ENCODE data around the gene LAMP5. TPM values are rescaled to one million over a fixed set of nuclear protein-coding genes. Genes with fewer than 3 reads are reported as not detected.

LAMP5 gene
- total RNA-seq, 1 experiment from 2014 or later = not detected

- BruUV-seq (replicated peaks) = no TSS peak
- no peaks in the 10 kb centered on the region for H3K36me3 ChIP-seq (ENCODE audit: low read depth, low read length)
- CTCF ChIA-PET = no interaction called here
Measured at GRCh38 chr20:9487231-9487630, 27.2 kb upstream of the LAMP5 start.

DNA sequence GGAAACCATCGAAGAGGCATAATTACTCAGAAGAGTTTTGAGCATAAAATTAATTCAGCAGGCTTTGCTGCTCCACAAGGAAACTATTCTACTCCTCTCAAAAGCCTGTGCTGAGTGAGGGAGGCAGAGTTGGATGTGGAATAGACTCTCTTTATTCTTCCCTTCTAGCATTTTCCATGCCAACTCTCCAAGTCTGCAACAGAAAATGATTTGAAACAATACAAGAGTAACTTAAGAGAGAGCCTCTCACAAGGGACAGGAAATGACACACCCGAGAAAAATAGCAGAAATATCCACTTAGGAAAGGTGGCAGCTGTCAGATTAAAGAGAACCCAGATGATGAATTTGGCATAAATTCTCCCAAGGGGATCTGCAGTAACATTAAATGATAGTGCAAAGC, 26.3 kb upstream of the LAMP5 start:
- CTCF ChIA-PET = no interaction called here
- Histone ChIP-seq H2AFZ (ENCODE audit: low read length) (no peak overlapping the region), H3K79me2 (ENCODE audit: low read length) (no peaks in the 10 kb centered on the region), H3K9ac (ENCODE audit: low read length) (no peak overlapping the region), H4K20me1 (ENCODE audit: low read length) (no peaks in the 10 kb centered on the region), H3K9me3 (ENCODE audit: low read length) (no peaks in the 10 kb centered on the region), H3K27ac (ENCODE audit: low read length) (no peak overlapping the region), H3K4me3 (ENCODE audit: low read length) (no peak overlapping the region), H3K9me2 (replicated peaks; ENCODE audit: low read length) (no peaks in the 10 kb centered on the region), H3K4me2 (ENCODE audit: low read length) (no peak overlapping the region), H3K4me1 (ENCODE audit: insufficient read depth, low read length) (peaks cover 37% of the 10 kb centered on the region), H3K27me3 (ENCODE audit: low read length) (no peaks in the 10 kb centered on the region), H3F3A (ENCODE audit: low read length, unreplicated experiment) (no peaks in the 10 kb centered on the region), H3K36me3 (ENCODE audit: low read depth, low read length) (no peaks in the 10 kb centered on the region)
- TF ChIP-seq EZH2 (IDR thresholded peaks at IDR 0.05; ENCODE audit: low read length, unreplicated experiment) (no peak), EZH2phosphoT487 (IDR thresholded peaks at IDR 0.05; ENCODE audit: borderline replicate concordance, low read length) (no peak)
- intact Hi-C loops (cut with micrococcal nuclease) = no loop called here
- POLR2A ChIA-PET (ENCODE audit: unreplicated experiment) = no interaction called here
- DNase-seq (peak; percentile 19), ATAC-seq (0 out of 2 replicates have a peak, but pooled peaks have one; percentile 7)
- BruUV-seq (replicated peaks) = no TSS peak

More at GRCh38 chr20:9487231-9487630, 27.2 kb upstream of the LAMP5 start:
- H3K27me3 ChIP-seq (ENCODE audit: low read length) = no peaks in the 10 kb centered on the region
- H3K79me2 ChIP-seq (ENCODE audit: low read length) = no peaks in the 10 kb centered on the region
- no peak overlapping the region for H3K27ac ChIP-seq (ENCODE audit: low read length)
- DNase-seq (no peak), ATAC-seq (no peak)
- no peaks in the 10 kb centered on the region for H3K9me3 ChIP-seq (ENCODE audit: low read length)
- no peak overlapping the region for H3K4me2 ChIP-seq (ENCODE audit: low read length)
- intact Hi-C loops (cut with micrococcal nuclease) = loop anchor here (2.0 kb wide), 1 partner anchor 78 kb away; no protein-coding TSS in a partner anchor
- no peaks in the 10 kb centered on the region for H3K9me2 ChIP-seq (replicated peaks; ENCODE audit: low read length)
- peaks cover 29% of the 10 kb centered on the region for H3K4me1 ChIP-seq (ENCODE audit: insufficient read depth, low read length)
- H4K20me1 ChIP-seq (ENCODE audit: low read length) = no peaks in the 10 kb centered on the region
- no peak for TF ChIP-seq EZH2 (IDR thresholded peaks at IDR 0.05; ENCODE audit: low read length, unreplicated experiment)
- no peak for TF ChIP-seq EZH2phosphoT487 (IDR thresholded peaks at IDR 0.05; ENCODE audit: borderline replicate concordance, low read length)
- TF ChIP-seq, protein P1, sequence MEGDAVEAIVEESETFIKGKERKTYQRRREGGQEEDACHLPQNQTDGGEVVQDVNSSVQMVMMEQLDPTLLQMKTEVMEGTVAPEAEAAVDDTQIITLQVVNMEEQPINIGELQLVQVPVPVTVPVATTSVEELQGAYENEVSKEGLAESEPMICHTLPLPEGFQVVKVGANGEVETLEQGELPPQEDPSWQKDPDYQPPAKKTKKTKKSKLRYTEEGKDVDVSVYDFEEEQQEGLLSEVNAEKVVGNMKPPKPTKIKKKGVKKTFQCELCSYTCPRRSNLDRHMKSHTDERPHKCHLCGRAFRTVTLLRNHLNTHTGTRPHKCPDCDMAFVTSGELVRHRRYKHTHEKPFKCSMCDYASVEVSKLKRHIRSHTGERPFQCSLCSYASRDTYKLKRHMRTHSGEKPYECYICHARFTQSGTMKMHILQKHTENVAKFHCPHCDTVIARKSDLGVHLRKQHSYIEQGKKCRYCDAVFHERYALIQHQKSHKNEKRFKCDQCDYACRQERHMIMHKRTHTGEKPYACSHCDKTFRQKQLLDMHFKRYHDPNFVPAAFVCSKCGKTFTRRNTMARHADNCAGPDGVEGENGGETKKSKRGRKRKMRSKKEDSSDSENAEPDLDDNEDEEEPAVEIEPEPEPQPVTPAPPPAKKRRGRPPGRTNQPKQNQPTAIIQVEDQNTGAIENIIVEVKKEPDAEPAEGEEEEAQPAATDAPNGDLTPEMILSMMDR (conservative IDR thresholded peaks at IDR 0.05; ENCODE audit: low read depth, low read length) = no peak
- H3F3A ChIP-seq (ENCODE audit: low read length, unreplicated experiment) = no peaks in the 10 kb centered on the region
- H3K4me3 ChIP-seq (ENCODE audit: low read length) = no peak overlapping the region
- no peak overlapping the region for H3K9ac ChIP-seq (ENCODE audit: low read length)
- H2AFZ ChIP-seq (ENCODE audit: low read length) = no peak overlapping the region
- POLR2A ChIA-PET (ENCODE audit: unreplicated experiment) = no interaction called here

DNA sequence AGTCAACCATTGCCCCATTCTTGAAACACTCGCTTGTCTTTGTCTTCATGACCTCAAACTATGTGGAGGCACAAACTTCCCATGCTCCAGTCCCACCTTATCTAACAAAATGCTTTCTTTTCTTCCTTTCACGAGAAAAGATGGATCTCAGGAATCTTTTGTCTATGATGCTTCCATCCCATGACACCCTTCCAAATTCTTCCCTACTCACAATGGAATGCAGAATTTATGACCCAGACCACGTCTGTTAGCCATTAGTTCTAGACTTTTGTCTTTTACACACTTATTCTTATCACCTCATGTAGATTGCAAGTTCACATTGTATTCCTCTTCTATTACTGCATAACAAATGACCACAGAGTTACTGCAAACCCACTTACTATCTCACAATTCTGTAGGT, 24.2 kb upstream of the LAMP5 start:
- H3K9ac ChIP-seq (ENCODE audit: low read length) = no peak overlapping the region
- no peaks in the 10 kb centered on the region for H3K27me3 ChIP-seq (ENCODE audit: low read length)
- no peaks in the 10 kb centered on the region for H4K20me1 ChIP-seq (ENCODE audit: low read length)
- no peak for ATAC-seq
- H3K9me3 ChIP-seq (ENCODE audit: low read length) = no peaks in the 10 kb centered on the region
- no peak overlapping the region for H3K4me2 ChIP-seq (ENCODE audit: low read length)
- no TSS peak for BruUV-seq (replicated peaks)
- H2AFZ ChIP-seq (ENCODE audit: low read length) = no peak overlapping the region
- POLR2A ChIA-PET (ENCODE audit: unreplicated experiment) = no interaction called here
- DNase-seq = no peak
- TF ChIP-seq EZH2phosphoT487 (IDR thresholded peaks at IDR 0.05; ENCODE audit: borderline replicate concordance, low read length) (no peak), EZH2 (IDR thresholded peaks at IDR 0.05; ENCODE audit: low read length, unreplicated experiment) (no peak)
- TF ChIP-seq, protein P1 (conservative IDR thresholded peaks at IDR 0.05; ENCODE audit: low read depth, low read length) = no peak
- CTCF ChIA-PET = no interaction called here
- no peaks in the 10 kb centered on the region for H3K9me2 ChIP-seq (replicated peaks; ENCODE audit: low read length)
- intact Hi-C loops (cut with micrococcal nuclease) = no loop called here
- no peak overlapping the region for H3K27ac ChIP-seq (ENCODE audit: low read length)
- no peaks in the 10 kb centered on the region for H3F3A ChIP-seq (ENCODE audit: low read length, unreplicated experiment)
- H3K4me1 ChIP-seq (ENCODE audit: insufficient read depth, low read length) = peaks cover 37% of the 10 kb centered on the region
- H3K4me3 ChIP-seq (ENCODE audit: low read length) = no peak overlapping the region
- H3K36me3 ChIP-seq (ENCODE audit: low read depth, low read length) = no peaks in the 10 kb centered on the region
- no peaks in the 10 kb centered on the region for H3K79me2 ChIP-seq (ENCODE audit: low read length)

Data from PC-3 (cell line).